ENCODE measurements around the gene MTG2.

Gene MTG2

DNA sequence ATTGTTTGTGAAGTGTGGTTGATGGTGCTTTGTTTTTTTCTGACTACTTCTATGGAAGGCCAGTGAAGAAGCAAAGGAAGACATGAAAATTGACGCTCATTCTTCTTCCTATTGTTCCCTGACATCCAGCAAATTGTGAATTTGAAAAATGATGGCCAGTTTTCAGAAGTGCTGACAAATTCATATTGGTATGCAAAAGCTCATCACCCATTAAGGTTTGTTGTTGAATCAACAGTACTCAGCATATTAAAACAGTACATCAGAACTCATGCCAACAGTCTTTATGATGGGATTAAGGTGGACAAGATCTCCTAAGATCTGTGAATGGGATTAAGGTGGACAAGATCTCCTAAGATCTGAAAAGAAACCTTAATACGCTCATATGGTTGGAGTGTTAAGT is 1.0 kb upstream of the MTG2 start:
- TF ChIP-seq, protein P1, sequence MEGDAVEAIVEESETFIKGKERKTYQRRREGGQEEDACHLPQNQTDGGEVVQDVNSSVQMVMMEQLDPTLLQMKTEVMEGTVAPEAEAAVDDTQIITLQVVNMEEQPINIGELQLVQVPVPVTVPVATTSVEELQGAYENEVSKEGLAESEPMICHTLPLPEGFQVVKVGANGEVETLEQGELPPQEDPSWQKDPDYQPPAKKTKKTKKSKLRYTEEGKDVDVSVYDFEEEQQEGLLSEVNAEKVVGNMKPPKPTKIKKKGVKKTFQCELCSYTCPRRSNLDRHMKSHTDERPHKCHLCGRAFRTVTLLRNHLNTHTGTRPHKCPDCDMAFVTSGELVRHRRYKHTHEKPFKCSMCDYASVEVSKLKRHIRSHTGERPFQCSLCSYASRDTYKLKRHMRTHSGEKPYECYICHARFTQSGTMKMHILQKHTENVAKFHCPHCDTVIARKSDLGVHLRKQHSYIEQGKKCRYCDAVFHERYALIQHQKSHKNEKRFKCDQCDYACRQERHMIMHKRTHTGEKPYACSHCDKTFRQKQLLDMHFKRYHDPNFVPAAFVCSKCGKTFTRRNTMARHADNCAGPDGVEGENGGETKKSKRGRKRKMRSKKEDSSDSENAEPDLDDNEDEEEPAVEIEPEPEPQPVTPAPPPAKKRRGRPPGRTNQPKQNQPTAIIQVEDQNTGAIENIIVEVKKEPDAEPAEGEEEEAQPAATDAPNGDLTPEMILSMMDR (IDR thresholded peaks at IDR 0.05; ENCODE audit: insufficient read depth, low read depth, low read length, missing control alignments): no peak
- H3K4me3 ChIP-seq (ENCODE audit: low read length): peak overlapping the region; percentile 94

DNA sequence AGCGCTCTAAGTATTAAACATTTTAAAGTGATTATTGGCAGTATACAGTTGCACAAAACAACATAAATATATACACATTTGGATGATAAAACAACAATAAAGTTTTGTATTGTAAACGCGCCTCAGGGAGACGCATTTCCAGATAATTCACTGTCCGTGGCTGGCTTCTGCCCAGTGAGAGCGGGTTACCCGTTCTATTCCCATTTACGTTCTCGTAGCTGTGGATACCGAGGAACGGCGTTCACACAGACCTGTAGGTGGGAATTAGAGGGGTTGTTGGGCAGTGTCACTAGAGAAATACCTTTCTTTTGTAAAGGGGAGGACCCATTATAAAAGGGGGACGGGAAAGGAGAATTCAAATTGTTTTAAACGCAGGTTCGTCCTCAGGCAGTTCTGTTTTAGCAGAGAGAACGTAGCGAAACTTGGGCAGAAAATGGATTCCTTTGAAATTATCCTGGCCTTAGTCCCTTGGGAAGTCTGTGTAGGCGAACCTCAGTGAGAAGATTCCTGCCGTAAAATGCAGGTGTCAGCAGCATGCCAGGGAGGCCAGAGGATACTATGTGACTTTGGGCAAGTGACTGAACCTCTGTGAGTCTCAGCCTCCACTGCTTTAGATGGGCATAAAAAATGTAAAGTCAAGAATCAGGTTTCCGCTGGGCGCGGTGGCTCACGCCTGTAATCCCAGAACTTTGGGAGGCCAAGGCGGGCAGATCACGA is 756 bp downstream of the MTG2 start:
- peak overlapping the region; percentile 94 for H3K4me3 ChIP-seq (ENCODE audit: low read length)
- TF ChIP-seq, protein P1 (IDR thresholded peaks at IDR 0.05; ENCODE audit: insufficient read depth, low read depth, low read length, missing control alignments): no peak
- DNase-seq (ENCODE audit: low read depth): no peak

More for the DNA sequence above, 1.0 kb upstream of the MTG2 start:
- no peak for DNase-seq (ENCODE audit: low read depth)

DNA sequence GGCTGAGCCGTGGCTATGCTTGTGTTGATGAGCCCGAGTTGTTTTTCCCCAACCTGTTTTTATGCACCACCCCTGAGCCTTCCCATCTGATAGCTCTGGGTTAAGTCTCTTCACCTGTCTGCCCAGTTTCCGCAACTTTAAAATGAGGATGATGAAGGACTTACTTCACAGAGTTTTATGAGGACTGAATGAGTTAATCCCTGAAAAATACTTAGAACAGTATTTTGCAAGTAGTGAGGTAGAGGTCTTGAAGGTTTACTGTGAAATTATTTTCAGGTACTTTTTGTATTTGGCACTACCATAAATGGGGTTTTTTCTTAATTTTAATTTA is 3.2 kb downstream of the MTG2 start:
- no peak for DNase-seq (ENCODE audit: low read depth)
- TF ChIP-seq, protein P1 (IDR thresholded peaks at IDR 0.05; ENCODE audit: insufficient read depth, low read depth, low read length, missing control alignments): no peak
- H3K4me3 ChIP-seq (ENCODE audit: low read length): no peak overlapping the region

DNA sequence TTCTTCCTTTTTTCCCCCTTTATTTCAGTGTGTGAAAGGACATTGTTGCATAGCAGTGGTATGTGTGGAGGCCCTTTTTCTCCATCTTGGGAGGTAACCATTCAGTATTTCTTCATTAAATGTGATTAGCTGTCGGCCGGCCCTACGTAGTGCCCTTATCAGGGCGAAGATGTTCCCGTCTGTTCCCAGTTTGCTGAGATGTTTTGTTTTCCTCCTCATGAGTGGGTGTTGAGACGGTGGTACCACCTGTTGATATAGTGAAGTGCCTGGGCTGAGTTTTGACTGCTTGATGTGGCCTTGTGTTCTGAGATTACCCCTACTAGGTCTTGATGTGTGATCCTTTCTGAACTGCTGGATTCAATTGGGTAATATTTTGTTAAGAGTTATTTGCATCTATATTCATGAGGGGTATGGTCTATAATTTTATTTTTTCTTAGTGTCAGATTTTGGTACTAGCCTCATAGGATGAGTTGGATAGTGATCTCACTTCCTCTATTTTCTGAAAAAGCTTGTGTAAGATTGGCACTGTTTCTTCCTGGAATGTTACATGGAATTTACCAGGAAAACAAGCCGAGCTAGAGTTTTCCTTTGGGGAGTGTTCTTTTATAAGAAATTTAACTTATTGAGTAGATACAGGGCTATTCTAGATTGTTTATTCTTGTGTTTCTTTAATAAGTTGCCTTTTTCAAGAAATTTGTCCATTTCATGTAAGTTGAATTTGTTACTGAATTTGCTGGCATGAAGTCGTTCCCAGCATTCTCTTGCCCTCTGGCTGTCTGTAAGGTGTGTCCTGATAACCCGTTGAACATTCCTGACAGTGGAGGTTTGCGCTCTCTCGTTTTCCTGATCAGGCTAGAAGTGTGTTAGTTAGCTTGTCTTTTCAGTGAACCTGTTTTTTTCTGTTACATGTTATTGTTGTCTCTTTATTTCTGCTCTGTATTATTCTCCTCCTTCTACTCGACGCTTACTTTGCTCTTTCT is 4.3 kb downstream of the MTG2 start:
- no peak overlapping the region for H3K4me3 ChIP-seq (ENCODE audit: low read length)
- TF ChIP-seq, protein P1 (IDR thresholded peaks at IDR 0.05; ENCODE audit: insufficient read depth, low read depth, low read length, missing control alignments): no peak
- peak; percentile 21 for DNase-seq (ENCODE audit: low read depth)

DNA sequence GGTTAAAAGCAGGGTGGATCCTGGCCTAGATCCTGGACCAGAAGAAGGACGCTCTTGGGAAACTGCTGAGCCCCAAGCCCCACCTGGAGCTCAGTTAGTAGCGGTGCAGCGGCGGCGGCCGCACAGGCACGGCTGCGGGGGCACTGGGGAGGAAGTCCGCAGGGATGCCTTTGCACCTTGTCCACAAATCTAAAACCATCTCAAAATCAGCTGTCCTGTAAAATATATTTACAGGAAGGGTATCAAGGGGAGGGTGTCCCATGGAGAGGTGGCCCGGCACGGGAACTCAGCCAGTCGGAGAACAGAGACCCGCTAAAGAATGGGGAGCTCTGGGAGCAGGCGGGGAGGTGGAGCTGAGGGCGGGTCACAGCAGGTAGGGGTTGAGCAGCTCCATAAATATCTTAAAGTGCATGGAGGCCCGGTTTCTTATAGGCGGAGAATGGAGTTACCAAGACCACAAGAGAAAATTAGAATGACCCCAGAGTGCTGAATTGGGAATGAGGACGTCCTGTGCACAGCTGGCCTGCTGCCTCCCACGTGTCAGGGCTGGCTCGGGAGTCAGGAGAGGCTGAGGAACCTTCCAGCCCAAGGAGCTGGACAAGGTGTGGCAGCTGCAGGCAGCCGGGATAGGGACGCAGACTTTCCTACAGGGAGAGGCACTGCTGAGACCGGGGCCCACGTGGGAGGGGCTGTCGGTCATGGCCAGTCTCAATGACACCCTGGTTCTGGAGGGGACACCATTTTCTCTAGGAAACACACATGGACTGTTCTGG is 8.0 kb downstream of the MTG2 start:
- no peak for DNase-seq (ENCODE audit: low read depth)
- TF ChIP-seq, protein P1 (IDR thresholded peaks at IDR 0.05; ENCODE audit: insufficient read depth, low read depth, low read length, missing control alignments): no peak

DNA sequence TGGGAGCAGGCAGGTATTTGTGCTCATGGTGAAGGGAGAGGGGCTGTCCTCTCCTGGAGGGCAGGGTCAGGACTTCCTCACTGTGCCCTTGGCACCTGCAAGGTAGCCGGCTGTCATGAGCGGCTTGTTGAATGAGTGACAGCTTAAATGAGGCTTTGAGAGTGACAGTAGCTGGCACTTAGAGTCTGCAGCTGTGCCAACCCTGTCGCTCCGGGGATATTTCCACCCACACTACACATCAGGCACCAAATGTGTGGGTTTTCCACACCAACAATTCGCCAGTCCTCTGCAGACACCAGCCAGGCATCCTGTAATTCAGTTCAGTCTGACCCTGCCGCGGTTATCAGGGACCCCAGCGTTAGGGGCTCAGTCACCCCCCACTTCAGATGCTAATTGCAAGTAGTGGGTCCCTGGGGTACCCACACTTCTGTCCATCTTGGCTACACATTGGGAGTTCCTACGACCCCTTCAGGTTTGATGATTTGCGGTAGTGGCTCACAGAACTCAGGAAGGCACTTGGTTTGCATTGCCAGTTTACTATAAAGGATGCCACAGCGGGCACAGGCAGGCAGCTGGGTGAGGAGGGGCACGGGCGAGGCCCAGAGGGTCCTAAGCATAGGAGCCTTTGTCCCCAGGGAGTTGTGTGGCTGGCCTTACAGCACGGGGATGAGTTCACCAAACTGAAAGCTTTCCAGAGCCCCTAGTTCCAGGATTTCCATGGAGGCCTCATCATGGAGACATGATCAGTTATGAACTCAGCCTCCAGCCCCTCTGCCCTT is 9.1 kb downstream of the MTG2 start:
- no peak for DNase-seq (ENCODE audit: low read depth)
- TF ChIP-seq, protein P1 (IDR thresholded peaks at IDR 0.05; ENCODE audit: insufficient read depth, low read depth, low read length, missing control alignments): no peak
- H3K4me3 ChIP-seq (ENCODE audit: low read length): no peak overlapping the region

More for the DNA sequence above, 8.0 kb downstream of the MTG2 start:
- H3K4me3 ChIP-seq (ENCODE audit: low read length): no peak overlapping the region

All from epithelial cell of esophagus (primary cell).